IMR-90 (cell line): ENCODE data around the gene MGST1. TPM values are rescaled to one million over a fixed set of nuclear protein-coding genes. Genes with fewer than 3 reads are reported as not detected.

Experiments
- ATAC-seq: fragments of 200-7000 bp; cut with Tn5 transposase; 2 replicates; pipeline ENCODE4 v1.9.1; 2020; ENCODE audit warnings: low read depth, mild to moderate bottlenecking, moderate library complexity
- BruUV-seq: library from RNA; stranded (reverse); fragments of 400-500 nt; replicated peaks from 2 replicates; lab custom pipeline; 2021; lab: Mats Ljungman, UMichigan
- CTCF ChIA-PET: fragments of 300-600 bp; formaldehyde crosslinking; extraction: SDS; loops from one replicate; lab custom pipeline; 2021; ENCODE audit warnings: antibody characterized with exemption; lab: Yijun Ruan, JAX
- POLR2A ChIA-PET: fragments of 300-600 bp; sonication (Branson Sonifier 250); formaldehyde crosslinking; loops from one replicate; lab custom pipeline; 2022; ENCODE audit warnings: antibody characterized with exemption; ENCODE audit not compliant: unreplicated experiment; lab: Charles Lee
- DNase-seq: peaks from one replicate; pipeline ENCODE4 v3.0.0; 2013
- H2AFZ ChIP-seq: replicated peaks from 2 replicates; pipeline ENCODE3; 2013; ENCODE audit warnings: low read length, mild to moderate bottlenecking; ENCODE audit not compliant: poor library complexity
- H2AK5ac ChIP-seq: 2 replicates; pipeline ENCODE4 v1.6.1; 2013; ENCODE audit warnings: low read depth, low read length, inconsistent platforms
- H2AK9ac ChIP-seq: replicated peaks from 2 replicates; pipeline ENCODE3; 2013; ENCODE audit warnings: mild to moderate bottlenecking, low read depth, low read length, moderate library complexity; ENCODE audit not compliant: poor library complexity
- H2BK120ac ChIP-seq: 2 replicates; pipeline ENCODE4 v1.6.1; 2013; ENCODE audit warnings: low read depth, low read length, inconsistent platforms
- H2BK15ac ChIP-seq: 3 replicates; pipeline ENCODE4 v1.6.1; 2013; ENCODE audit warnings: low read depth, low read length, inconsistent platforms
- H2BK20ac ChIP-seq: 2 replicates; pipeline ENCODE4 v1.6.1; 2013; ENCODE audit warnings: low read depth, mild to moderate bottlenecking, inconsistent platforms, low read length, moderate library complexity
- H2BK5ac ChIP-seq: 2 replicates; pipeline ENCODE4 v1.6.1; 2013; ENCODE audit warnings: mild to moderate bottlenecking, low read depth, low read length, inconsistent platforms; ENCODE audit not compliant: poor library complexity, severe bottlenecking
- H3K14ac ChIP-seq: replicated peaks from 2 replicates; pipeline ENCODE4 v1.6.1; 2013; ENCODE audit warnings: low read depth, low read length, inconsistent platforms
- H3K18ac ChIP-seq: 2 replicates; pipeline ENCODE4 v1.6.1; 2013; ENCODE audit warnings: low read depth, low read length, control low read depth
- H3K23ac ChIP-seq: 2 replicates; pipeline ENCODE4 v1.6.1; 2013; ENCODE audit warnings: low read depth, low read length, inconsistent platforms
- H3K27ac ChIP-seq: 2 replicates; pipeline ENCODE4 v1.5.1; 2013; ENCODE audit warnings: mild to moderate bottlenecking, control low read depth, low read length; ENCODE audit not compliant: insufficient read depth
- H3K27me3 ChIP-seq: 2 replicates; pipeline ENCODE4 v1.6.1; 2013; ENCODE audit warnings: low read length; ENCODE audit not compliant: control insufficient read depth, insufficient read depth
- H3K36me3 ChIP-seq: 2 replicates; pipeline ENCODE4 v1.6.1; 2013; ENCODE audit warnings: low read length, mixed read lengths; ENCODE audit not compliant: control insufficient read depth, insufficient read depth
- H3K4ac ChIP-seq: 2 replicates; pipeline ENCODE4 v1.6.1; 2013; ENCODE audit warnings: low read depth, low read length, inconsistent platforms
- H3K4me1 ChIP-seq: 2 replicates; pipeline ENCODE4 v1.6.1; 2013; ENCODE audit warnings: low read length, mixed read lengths; ENCODE audit not compliant: control insufficient read depth, insufficient read depth
- H3K4me2 ChIP-seq: 2 replicates; pipeline ENCODE4 v1.6.1; 2013; ENCODE audit warnings: low read depth, mild to moderate bottlenecking, control low read depth, low read length, moderate library complexity
- H3K4me3 ChIP-seq: 2 replicates; pipeline ENCODE4 v1.5.1; 2013; ENCODE audit warnings: low read depth, mild to moderate bottlenecking, control low read depth, low read length, moderate library complexity; ENCODE audit not compliant: insufficient read depth
- H3K56ac ChIP-seq: 2 replicates; pipeline ENCODE4 v1.6.1; 2013; ENCODE audit warnings: low read length, inconsistent platforms; ENCODE audit not compliant: insufficient read depth; ENCODE audit errors: extremely low read depth
- H3K79me1 ChIP-seq, 2 experiments: 2 replicates each; pipeline ENCODE4 v1.6.1; 2013; ENCODE audit warnings: low read length in 2 of 2, inconsistent platforms in 1 of 2, low read depth in 1 of 2
- H3K9ac ChIP-seq: 2 replicates; pipeline ENCODE4 v1.6.1; 2013; ENCODE audit warnings: low read depth, low read length, control low read depth
- H3K9me1 ChIP-seq: 2 replicates; pipeline ENCODE4 v1.6.1; 2013; ENCODE audit warnings: low read length, inconsistent platforms; ENCODE audit not compliant: insufficient read depth
- H3K9me3 ChIP-seq: 2 replicates; pipeline ENCODE4 v1.6.1; 2013; ENCODE audit warnings: low read length; ENCODE audit not compliant: control insufficient read depth, insufficient read depth
- H4K20me1 ChIP-seq: 2 replicates; pipeline ENCODE4 v1.6.1; 2013; ENCODE audit warnings: low read length, inconsistent platforms; ENCODE audit not compliant: insufficient read depth
- H4K5ac ChIP-seq: 2 replicates; pipeline ENCODE4 v1.6.1; 2013; ENCODE audit warnings: mild to moderate bottlenecking, low read depth, low read length, control low read depth
- H4K8ac ChIP-seq, 2 experiments: 2 replicates each; pipeline ENCODE4 v1.6.1; 2013; ENCODE audit warnings: low read depth in 2 of 2, low read length in 2 of 2, control low read depth in 1 of 2, inconsistent platforms in 1 of 2
- H4K91ac ChIP-seq: 2 replicates; pipeline ENCODE4 v1.6.1; 2013; ENCODE audit warnings: low read depth, low read length, inconsistent platforms; ENCODE audit not compliant: insufficient read depth
- BHLHE40 ChIP-seq: fragments of 150-350 bp; IDR thresholded peaks from 2 replicates; pipeline ENCODE4 v1.6.1; 2016; ENCODE audit warnings: mild to moderate bottlenecking, low read depth, low read length
- CEBPB ChIP-seq: IDR thresholded peaks from 2 replicates; pipeline ENCODE4 v1.6.1; 2012; ENCODE audit warnings: low read depth, low read length, improper control_type of control experiment
- CHD1 ChIP-seq: IDR thresholded peaks from 2 replicates; pipeline ENCODE4 v1.6.1; 2012; ENCODE audit warnings: low read depth, low read length, improper control_type of control experiment
- CTCF ChIP-seq: conservative IDR thresholded peaks from 2 replicates; pipeline ENCODE4 v1.5.1; 2012; ENCODE audit warnings: mild to moderate bottlenecking, low read depth, low read length, improper control_type of control experiment
- ELK1 ChIP-seq: fragments of 150-350 bp; IDR thresholded peaks from 2 replicates; pipeline ENCODE4 v1.6.1; 2016; ENCODE audit warnings: low read depth, mild to moderate bottlenecking, low read length, moderate library complexity, borderline replicate concordance
- FOS ChIP-seq: fragments of 150-350 bp; IDR thresholded peaks from 2 replicates; pipeline ENCODE4 v1.6.1; 2016; ENCODE audit warnings: low read depth, low read length
- MAFK ChIP-seq: IDR thresholded peaks from 2 replicates; pipeline ENCODE4 v1.6.1; 2012; ENCODE audit warnings: low read depth, low read length, improper control_type of control experiment
- MAZ ChIP-seq: IDR thresholded peaks from 2 replicates; pipeline ENCODE4 v1.6.1; 2012; ENCODE audit warnings: low read depth, mild to moderate bottlenecking, low read length, improper control_type of control experiment, moderate library complexity, borderline replicate concordance
- MXI1 ChIP-seq: IDR thresholded peaks from 2 replicates; pipeline ENCODE4 v1.6.1; 2012; ENCODE audit warnings: low read depth, mild to moderate bottlenecking, low read length, moderate library complexity, borderline replicate concordance
- NFE2L2 ChIP-seq: fragments of 150-350 bp; IDR thresholded peaks from 2 replicates; pipeline ENCODE4 v1.6.1; 2016; ENCODE audit warnings: low read depth, mild to moderate bottlenecking, low read length
- POLR2A ChIP-seq: IDR thresholded peaks from 2 replicates; pipeline ENCODE4 v1.6.1; 2012; ENCODE audit warnings: mild to moderate bottlenecking, low read depth, low read length
- RAD21 ChIP-seq: IDR thresholded peaks from 2 replicates; pipeline ENCODE4 v1.6.1; 2012; ENCODE audit warnings: low read length, improper control_type of control experiment
- RCOR1 ChIP-seq: IDR thresholded peaks from 2 replicates; pipeline ENCODE4 v1.6.1; 2012; ENCODE audit warnings: mild to moderate bottlenecking, low read length, improper control_type of control experiment; ENCODE audit not compliant: insufficient replicate concordance
- RFX5 ChIP-seq: IDR thresholded peaks from 2 replicates; pipeline ENCODE4 v1.8.0; 2012; ENCODE audit warnings: low read depth, mild to moderate bottlenecking, low read length, moderate library complexity
- SMC3 ChIP-seq: fragments of 150-350 bp; IDR thresholded peaks from 2 replicates; pipeline ENCODE4 v1.6.1; 2016; ENCODE audit warnings: low read depth, mild to moderate bottlenecking, antibody characterized with exemption, low read length, moderate library complexity
- USF2 ChIP-seq: fragments of 150-350 bp; IDR thresholded peaks from 2 replicates; pipeline ENCODE4 v1.6.1; 2017; ENCODE audit warnings: mild to moderate bottlenecking, antibody characterized with exemption, low read length, low read depth
- WGBS, 2 experiments: methylation state at CpG; one replicate each; pipeline versions ENCODE4 v1.1.5 to v1.1.7; 2013; ENCODE audit warnings: missing lambda C conversion rate in 2 of 2; ENCODE audit not compliant: insufficient read length in 1 of 2; ENCODE audit errors: extremely low coverage in 2 of 2; 5-methylcytosine and 5-hydroxymethylcytosine counted together
- dilution Hi-C: fragments of 300-500 bp; cut with HindIII; formaldehyde crosslinking; loops from one replicate; pipeline ENCODE4 v1.14.3; 2018; ENCODE audit warnings: low sequenced_read_pairs; ENCODE audit not compliant: unreplicated experiment
- in situ Hi-C: fragments of 300-500 bp; cut with MboI; formaldehyde crosslinking; loops from 3 replicates; pipeline ENCODE4 v1.14.3; 2019; ENCODE audit warnings: low sequenced_read_pairs, inconsistent platforms, mixed read lengths
- intact Hi-C: fragments of 100-400 bp; cut with micrococcal nuclease; formaldehyde crosslinking; loops from 2 replicates; pipeline ENCODE4 v1.10.0; 2022
- polyA plus RNA-seq, 3 experiments: library from polyadenylated mRNA; depleted of rRNA; stranded (reverse); fragments of >200 nt; gene quantifications; 2 replicates each; pipeline ENCODE4 v1.2.3, GENCODE V29; 2012; ENCODE audit warnings: low replicate concordance in 1 of 3
- total RNA-seq: library from RNA; depleted of rRNA; stranded (reverse); fragments of >200 nt; gene quantifications from 2 replicates; pipeline ENCODE4 v1.2.3, GENCODE V29; 2012

Gene MGST1
- total and polyA plus RNA-seq, 2 of the 4 experiments (the other 2 are of a cell fraction), result 105 to 280 TPM

GRCh38 chr12:16307856-16308475 lies 39.5 kb upstream of the MGST1 start:
- Histone ChIP-seq H2BK15ac (no peak overlapping the region), H3K23ac (no peak overlapping the region), H3K36me3 (no peaks in the 10 kb centered on the region), H3K4ac (no peak overlapping the region), H4K20me1 (no peaks in the 10 kb centered on the region), H3K9me1 (no peaks in the 10 kb centered on the region), H3K27ac (no peak overlapping the region), H2AK9ac (no peak overlapping the region), H3K4me1 (no peaks in the 10 kb centered on the region), H3K18ac (no peak overlapping the region), H3K4me2 (no peak overlapping the region), H3K79me1 (no peaks in the 10 kb centered on the region), H3K56ac (no peak overlapping the region), H3K9me3 (peaks cover 1% of the 10 kb centered on the region; the same call in 1 of the 2 replicates), H4K5ac (no peak overlapping the region), H2BK120ac (no peak overlapping the region), H3K27me3 (no peaks in the 10 kb centered on the region), H4K91ac (no peak overlapping the region), H3K9ac (no peak overlapping the region), H2AFZ (no peak overlapping the region), H2BK5ac (no peak overlapping the region), H3K14ac (no peak overlapping the region), H2AK5ac (no peak overlapping the region), H2BK20ac (no peak overlapping the region), H4K8ac (no peak overlapping the region), H3K4me3 (no peak overlapping the region)
- CTCF ChIA-PET, result interaction anchor here (0.7 kb wide), 1 partner anchor 10 kb away, joined by 3 read pairs; no protein-coding TSS in a partner anchor
- WGBS, 2 experiments, result no CpG with 5 or more reads among the region's 3 CpGs
- BruUV-seq, result no TSS peak
- no peak for ATAC-seq
- in situ Hi-C loops, result no loop called here
- POLR2A ChIA-PET, result no interaction called here
- TF ChIP-seq RCOR1, result no peak
- TF ChIP-seq POLR2A, result no peak
- TF ChIP-seq MAFK, result no peak
- TF ChIP-seq RAD21, result no peak
- no peak for TF ChIP-seq NFE2L2
- no peak for TF ChIP-seq CEBPB
- TF ChIP-seq USF2, result no peak
- TF ChIP-seq ELK1, result no peak
- TF ChIP-seq BHLHE40, result no peak
- TF ChIP-seq FOS, result no peak
- TF ChIP-seq MAZ, result no peak
- TF ChIP-seq CTCF, result no peak
- TF ChIP-seq RFX5, result no peak
- TF ChIP-seq CHD1, result no peak
- no peak for TF ChIP-seq MXI1
- no peak for TF ChIP-seq SMC3
- DNase-seq, result no peak
- intact Hi-C loops, result no loop called here
- dilution Hi-C loops, result no loop called here
